Cardiac muscle cell (in vitro differentiated cells and primary cell): ENCODE measurements around the gene AP3M1. TPM values are rescaled to one million over a fixed set of nuclear protein-coding genes. Genes with fewer than 3 reads are reported as not detected.
"Not testable (repeated sequence)": the region's sequence is repeated elsewhere in the genome, so short reads cannot be mapped to it uniquely, and the experiment has no call there.

Source experiments
- DNase-seq, 2 donors: peaks; one replicate each; pipeline versions ENCODE4 v3.0.0 to v3.0.0-alpha.2; 2010 to 2017; ENCODE audit warnings: low read depth in 1 of 2, low spot score in 1 of 2
- H3K27ac ChIP-seq: fragments of 200-600 bp; sonication (generic); 2 replicates; pipeline ENCODE4 v1.5.1; 2016
- H3K27me3 ChIP-seq: fragments of 200-600 bp; sonication (generic); 2 replicates; pipeline ENCODE4 v1.6.0; 2016; ENCODE audit warnings: control low read depth
- H3K36me3 ChIP-seq: fragments of 200-600 bp; sonication (generic); 2 replicates; pipeline ENCODE4 v1.5.1; 2016; ENCODE audit warnings: control low read depth
- H3K4me1 ChIP-seq: fragments of 200-600 bp; sonication (generic); 2 replicates; pipeline ENCODE4 v1.8.1; 2017; ENCODE audit warnings: low read depth, mild to moderate bottlenecking, mixed run types
- H3K4me3 ChIP-seq: fragments of 200-600 bp; sonication (generic); 2 replicates; pipeline ENCODE4 v1.5.1; 2016; ENCODE audit warnings: mild to moderate bottlenecking
- H3K9me3 ChIP-seq: fragments of 200-600 bp; sonication (generic); 2 replicates; pipeline ENCODE4 v1.5.1; 2017; ENCODE audit warnings: low read depth, mild to moderate bottlenecking, control low read depth
- CTCF ChIP-seq: IDR thresholded peaks from 2 replicates; pipeline ENCODE4 v1.5.1; 2012; ENCODE audit warnings: low read depth, mild to moderate bottlenecking, low read length
- polyA plus RNA-seq: library from polyadenylated mRNA; unstranded; fragments of >200 nt; fragmentation: Nextera tagmentation; extraction: Ambion mirVana; gene quantifications from 2 replicates; pipeline ENCODE4 v1.2.1, GENCODE V29; 2016
- total RNA-seq: library from RNA; depleted of rRNA; stranded (reverse); fragments of >200 nt; gene quantifications from 2 replicates; pipeline ENCODE4 v1.2.3, GENCODE V29; 2016

The AP3M1 gene
- total and polyA plus RNA-seq, 2 experiments from 2014 or later: 21.8 to 43.8 TPM

- Histone ChIP-seq H3K4me3 (no peak overlapping the region), H3K9me3 (no peaks in the 10 kb centered on the region), H3K36me3 (no peaks in the 10 kb centered on the region), H3K27me3 (no peaks in the 10 kb centered on the region), H3K27ac (no peak overlapping the region), H3K4me1 (no peaks in the 10 kb centered on the region)
- peak in 1 of 2 donors; percentile 80 for DNase-seq
- TF ChIP-seq CTCF: no peak
Measured at GRCh38 chr10:74189999-74190421, 39.4 kb upstream of the AP3M1 start.

- not testable (repeated sequence) for H3K27me3 ChIP-seq, H3K27ac ChIP-seq, H3K4me3 ChIP-seq, H3K36me3 ChIP-seq, H3K9me3 ChIP-seq, DNase-seq, H3K4me1 ChIP-seq
Measured at GRCh38 chr10:74188617-74189016, 38.0 kb upstream of the AP3M1 start.

DNA sequence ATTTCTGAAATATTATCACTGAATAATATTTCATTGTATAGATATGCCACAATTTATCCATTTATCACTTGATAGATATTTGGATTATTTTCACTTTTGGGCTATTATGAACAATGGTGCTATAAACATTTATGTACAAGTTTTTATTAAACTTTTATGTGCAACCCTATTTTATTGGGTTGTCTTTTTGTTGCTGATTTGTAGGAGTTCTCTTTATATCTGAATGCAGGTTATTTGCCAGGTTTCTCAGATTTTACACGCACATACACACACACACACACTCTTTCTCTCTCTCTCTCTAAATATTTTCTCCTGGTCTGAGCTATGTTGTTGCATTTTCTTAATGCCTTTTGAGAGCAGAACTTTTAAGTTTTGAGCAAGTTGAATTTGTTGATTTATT is 36.6 kb upstream of the AP3M1 start:
- no peak overlapping the region for H3K27ac ChIP-seq
- no peak for TF ChIP-seq CTCF
- H3K9me3 ChIP-seq: no peaks in the 10 kb centered on the region
- no peaks in the 10 kb centered on the region for H3K36me3 ChIP-seq
- H3K4me1 ChIP-seq: no peaks in the 10 kb centered on the region
- DNase-seq: no peak
- H3K27me3 ChIP-seq: no peaks in the 10 kb centered on the region
- H3K4me3 ChIP-seq: no peak overlapping the region

DNA sequence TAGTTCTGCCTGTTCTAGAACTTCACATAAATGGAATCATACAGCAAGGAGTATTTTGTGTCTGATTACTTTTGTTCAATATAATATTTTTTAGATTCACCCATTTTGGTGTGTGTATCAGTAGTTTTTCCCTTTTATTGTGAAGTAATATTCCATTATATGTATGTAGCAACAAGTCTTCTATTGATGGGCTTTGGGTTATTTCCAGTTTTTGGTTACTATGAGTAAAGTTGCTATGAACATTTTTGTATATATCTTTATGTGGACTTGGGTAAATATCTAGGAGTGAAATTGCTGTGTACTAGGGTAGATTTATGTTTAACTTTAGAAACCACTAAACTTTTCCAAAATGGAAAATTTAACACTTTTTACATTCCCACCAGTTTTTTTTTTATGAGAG is 36.0 kb upstream of the AP3M1 start:
- Histone ChIP-seq H3K36me3 (no peaks in the 10 kb centered on the region), H3K4me3 (no peak overlapping the region), H3K4me1 (no peaks in the 10 kb centered on the region), H3K9me3 (no peaks in the 10 kb centered on the region), H3K27me3 (no peaks in the 10 kb centered on the region), H3K27ac (no peak overlapping the region)
- no peak for TF ChIP-seq CTCF
- no peak for DNase-seq

DNA sequence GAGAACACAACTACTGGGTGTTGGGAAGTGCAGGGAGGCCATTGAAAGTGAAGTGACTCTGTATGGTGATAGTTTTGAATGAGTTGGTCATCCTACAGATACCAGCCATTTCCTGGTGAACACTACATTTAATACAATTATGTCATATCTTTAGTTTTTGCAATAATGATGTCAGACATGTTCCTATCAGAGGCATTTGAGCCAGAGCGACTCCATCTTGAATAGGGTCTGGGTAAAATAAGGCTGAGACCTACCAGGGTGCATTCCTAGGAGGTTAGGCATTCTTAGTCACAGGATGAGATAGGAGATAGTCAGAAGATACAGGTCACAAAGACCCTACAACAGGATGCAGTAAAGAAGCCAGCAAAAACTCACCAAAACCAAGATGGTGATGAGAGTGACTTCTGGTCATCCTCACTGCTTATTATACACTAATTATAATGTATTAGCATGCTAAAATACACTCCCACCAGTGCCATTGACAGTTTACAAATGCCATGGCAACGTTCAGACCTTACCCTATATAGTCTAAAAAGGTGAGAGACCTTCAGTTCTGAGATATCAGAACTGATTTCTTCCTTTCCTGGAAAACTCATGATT is 28.6 kb upstream of the AP3M1 start:
- Histone ChIP-seq H3K36me3 (no peaks in the 10 kb centered on the region), H3K4me3 (no peak overlapping the region), H3K27me3 (no peaks in the 10 kb centered on the region), H3K4me1 (peaks cover 4% of the 10 kb centered on the region), H3K27ac (no peak overlapping the region), H3K9me3 (no peaks in the 10 kb centered on the region)
- no peak for DNase-seq
- TF ChIP-seq CTCF: no peak

DNA sequence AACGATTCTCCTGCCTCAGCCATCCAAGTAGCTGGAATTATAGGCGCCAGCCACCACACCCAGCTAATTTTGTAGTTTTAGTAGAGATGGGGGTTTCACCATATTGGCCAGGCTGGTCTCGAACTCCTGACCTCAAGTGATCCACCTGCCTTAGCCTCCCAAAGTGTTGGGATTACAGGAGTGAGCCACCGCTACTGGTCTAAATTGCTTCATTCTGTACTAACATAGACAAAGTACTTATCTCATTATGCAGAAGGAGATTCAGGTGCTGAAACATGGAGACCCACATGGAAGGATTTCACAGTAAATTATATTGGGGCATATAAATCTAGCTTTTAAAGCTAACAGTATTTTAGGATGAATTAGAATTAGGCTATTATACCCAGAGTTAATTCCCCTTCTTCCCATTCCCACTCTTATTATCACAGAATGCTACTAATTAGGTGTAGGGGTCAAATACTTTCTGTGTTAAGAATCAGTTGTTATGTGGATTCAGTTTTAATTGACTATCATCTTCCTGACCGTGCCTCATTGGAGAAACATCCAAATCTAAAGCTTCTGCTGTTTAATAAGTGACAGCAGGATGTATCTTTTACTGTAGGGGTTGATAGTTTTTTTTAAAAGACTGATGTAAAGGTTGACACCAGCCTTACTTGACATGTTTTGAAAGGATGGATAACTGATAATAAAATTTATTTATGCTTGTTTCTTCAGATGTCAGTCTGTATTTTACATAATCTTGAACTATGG is 27.6 kb upstream of the AP3M1 start:
- Histone ChIP-seq H3K27me3 (no peaks in the 10 kb centered on the region), H3K9me3 (no peaks in the 10 kb centered on the region), H3K4me1 (peaks cover 4% of the 10 kb centered on the region), H3K27ac (no peak overlapping the region), H3K36me3 (no peaks in the 10 kb centered on the region), H3K4me3 (no peak overlapping the region)
- no peak for DNase-seq
- TF ChIP-seq CTCF: no peak
